Suppressor macrophage (primary cell): ENCODE data around the gene TAAR9.
"Not testable (repeated sequence)": the region's sequence is repeated elsewhere in the genome, so short reads cannot be mapped to it uniquely, and the experiment has no call there.

ENCODE experiments used
- DNase-seq, 4 experiments: peaks; one replicate each; pipeline ENCODE4 v3.0.0-alpha.2; 2020 to 2022

The TAAR9 gene

GRCh38 chr6:132513831-132514545 is 24.1 kb upstream of the TAAR9 start:
- peak; percentile 10 to 79 (median 54) for DNase-seq

- DNase-seq = no peak
Measured at GRCh38 chr6:132515386-132515785, 22.7 kb upstream of the TAAR9 start.

GRCh38 chr6:132520953-132521352 is 17.1 kb upstream of the TAAR9 start:
- no peak for DNase-seq

- DNase-seq = no peak
Measured at GRCh38 chr6:132524646-132525045, 13.4 kb upstream of the TAAR9 start.

- DNase-seq = no peak
Measured at GRCh38 chr6:132525866-132526265, 12.2 kb upstream of the TAAR9 start.

- DNase-seq = no peak
Measured at GRCh38 chr6:132526461-132526860, 11.6 kb upstream of the TAAR9 start.

GRCh38 chr6:132527791-132528190 is 10.3 kb upstream of the TAAR9 start:
- DNase-seq = peak in 2 of 4 experiments; percentile 6 to 12

- peak; percentile 70 to 86 (median 74) for DNase-seq
Measured at GRCh38 chr6:132530293-132530974, 7.6 kb upstream of the TAAR9 start.

- not testable (repeated sequence) for DNase-seq
Measured at GRCh38 chr6:132534546-132534945, 3.5 kb upstream of the TAAR9 start.

GRCh38 chr6:132537145-132537544 is 932 bp upstream of the TAAR9 start:
- DNase-seq = no peak

GRCh38 chr6:132544826-132545225 is 6.7 kb downstream of the TAAR9 start:
- DNase-seq = no peak

GRCh38 chr6:132548746-132549463 is 10.8 kb downstream of the TAAR9 start:
- no peak for DNase-seq

- DNase-seq = no peak
Measured at GRCh38 chr6:132551214-132551613, 13.1 kb downstream of the TAAR9 start.

GRCh38 chr6:132552372-132552771 is 14.3 kb downstream of the TAAR9 start, which contains the start of gene TAAR8:
Gene TAAR8, plus strand, starts transcription at chr6:132552672. Its CDS starts 21 bp downstream, at chr6:132552693.
- no peak for DNase-seq

GRCh38 chr6:132560087-132560486 is 22.0 kb downstream of the TAAR9 start:
- not testable (repeated sequence) for DNase-seq

- DNase-seq = no peak
Measured at GRCh38 chr6:132566404-132566803, 28.3 kb downstream of the TAAR9 start.

- no peak for DNase-seq
Measured at GRCh38 chr6:132567566-132567965, 29.5 kb downstream of the TAAR9 start.

- DNase-seq = no peak
Measured at GRCh38 chr6:132568611-132569010, 30.5 kb downstream of the TAAR9 start.

GRCh38 chr6:132569170-132569569 is 31.1 kb downstream of the TAAR9 start:
- DNase-seq = no peak

GRCh38 chr6:132570221-132570777 is 32.2 kb downstream of the TAAR9 start, which contains the start of gene TAAR6:
Gene TAAR6, plus strand, starts transcription at chr6:132570322. Its CDS starts 0 bp downstream, at chr6:132570322.
- no peak for DNase-seq

- peak; percentile 4 to 64 (median 24) for DNase-seq
Measured at GRCh38 chr6:132571774-132572173, 33.7 kb downstream of the TAAR9 start.

GRCh38 chr6:132584698-132585097 is 46.6 kb downstream of the TAAR9 start:
- DNase-seq = no peak

GRCh38 chr6:132587424-132587823 is 49.3 kb downstream of the TAAR9 start:
- peak; percentile 49 to 79 (median 69) for DNase-seq
